Astrocyte of the spinal cord (primary cell): ENCODE measurements around the gene ABR.
A peak's percentile ranks its signal among the peaks of the same experiment; 100 is the strongest.

Source experiments
- DNase-seq: peaks from one replicate; pipeline ENCODE4 v3.0.0; 2011; ENCODE audit warnings: low read depth, low spot score
- H3K4me3 ChIP-seq: 2 replicates; pipeline ENCODE4 v1.5.1; 2011; ENCODE audit warnings: low read depth, mild to moderate bottlenecking, low read length, moderate library complexity
- CTCF ChIP-seq: IDR thresholded peaks from 2 replicates; pipeline ENCODE4 v1.5.1; 2012; ENCODE audit warnings: low read depth, mild to moderate bottlenecking, low read length, inconsistent platforms
- in situ Hi-C: cut with HindIII; loops from 2 replicates; pipeline ENCODE4 v1.10.0; 2017; ENCODE audit warnings: low sequenced_read_pairs

ABR gene

DNA sequence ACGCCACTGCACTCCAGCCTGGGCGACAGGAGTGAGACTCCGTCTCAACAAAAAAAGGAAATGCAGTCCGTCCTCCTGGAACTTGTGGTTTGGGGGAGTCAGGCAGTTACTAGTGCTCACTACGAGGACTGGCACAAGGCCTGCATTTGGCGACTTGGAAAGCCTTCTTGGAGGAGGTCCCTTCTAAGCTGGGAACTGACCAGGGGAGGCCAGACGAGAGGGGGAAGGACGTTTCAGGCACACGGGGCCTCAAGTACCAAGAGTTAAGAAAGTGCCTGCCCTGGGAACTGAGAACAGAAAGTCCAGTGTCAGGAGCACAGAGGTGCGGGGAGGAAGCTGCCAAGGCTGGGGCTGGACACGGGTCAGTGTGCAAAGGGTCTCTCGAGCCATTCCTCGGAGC, 89.9 kb downstream of the ABR start:
- in situ Hi-C loops, result no loop called here
- TF ChIP-seq CTCF, result no peak
- no peak overlapping the region for H3K4me3 ChIP-seq
- no peak for DNase-seq

DNA sequence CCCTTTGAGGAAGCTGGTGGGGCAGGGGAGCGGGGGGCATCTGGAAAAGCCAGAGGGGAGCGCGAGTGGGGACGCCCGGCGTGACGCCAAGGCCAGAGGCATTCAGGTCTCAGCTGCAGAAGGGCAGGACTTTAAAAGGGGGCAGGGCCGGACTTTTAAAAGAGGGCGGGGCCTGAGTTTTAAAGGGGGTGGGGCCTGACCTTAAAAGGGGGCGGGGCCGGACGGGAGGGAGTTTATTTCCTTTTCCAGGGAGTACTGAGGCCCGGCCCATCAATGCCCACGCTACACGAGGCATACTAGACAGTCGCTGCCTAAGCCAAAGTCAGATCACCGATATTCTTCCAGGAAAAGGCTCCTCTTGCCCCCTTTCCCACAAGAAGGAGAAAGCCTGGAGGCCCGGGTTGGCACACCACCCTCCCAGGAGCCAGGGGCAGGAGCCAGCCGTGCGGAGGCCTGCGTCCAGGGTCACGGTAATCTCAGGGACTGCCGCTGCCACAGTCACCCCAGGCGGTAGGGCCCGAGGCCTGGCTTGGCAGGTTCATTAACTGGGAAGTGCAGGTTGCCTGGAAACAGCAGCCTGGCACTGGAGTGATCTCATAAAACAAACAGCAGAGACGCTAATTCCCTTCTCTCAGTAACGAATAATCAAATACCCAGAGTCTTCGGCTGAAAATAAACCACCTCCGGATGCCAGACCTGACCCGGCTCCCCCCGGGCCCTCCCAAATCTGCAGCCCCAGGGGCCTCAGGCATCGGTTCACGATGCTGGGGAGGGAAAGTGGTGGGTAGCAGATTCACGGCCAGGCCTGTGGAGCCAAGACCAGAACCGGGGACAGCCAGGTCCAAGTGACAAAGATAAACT, 92.2 kb downstream of the ABR start:
- H3K4me3 ChIP-seq, result no peak overlapping the region
- in situ Hi-C loops, result no loop called here

GRCh38 chr17:1083451-1084187, 96.2 kb downstream of the ABR start:
- no peak for TF ChIP-seq CTCF
- no peak for DNase-seq
- no peak overlapping the region for H3K4me3 ChIP-seq
- in situ Hi-C loops, result no loop called here

More for the DNA sequence above, 92.2 kb downstream of the ABR start:
- DNase-seq, result peak; percentile 59
- no peak for TF ChIP-seq CTCF

DNA sequence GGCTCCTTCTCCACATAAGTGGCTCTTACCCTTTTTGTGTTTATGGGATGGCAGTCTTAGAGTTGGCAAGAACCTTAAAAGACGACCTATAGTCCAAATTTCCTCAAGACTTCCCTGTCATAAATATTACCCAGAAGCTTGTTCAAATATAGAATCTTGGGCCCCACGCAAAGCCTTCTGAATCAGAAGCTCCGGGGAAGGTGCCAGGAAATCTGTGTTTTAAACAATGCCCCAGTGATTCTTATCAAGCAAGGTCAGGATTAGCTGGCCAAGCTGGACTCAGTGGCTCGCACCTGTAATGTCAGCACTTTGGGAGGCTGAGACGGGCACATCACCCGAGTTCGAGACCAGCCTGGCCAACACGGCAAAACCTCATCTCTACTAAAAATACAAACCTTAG, 97.2 kb downstream of the ABR start:
- peak; percentile 69 for DNase-seq
- in situ Hi-C loops, result no loop called here
- no peak overlapping the region for H3K4me3 ChIP-seq
- no peak for TF ChIP-seq CTCF

- TF ChIP-seq CTCF, result no peak
- no peak overlapping the region for H3K4me3 ChIP-seq
- in situ Hi-C loops, result no loop called here
- no peak for DNase-seq
Measured at GRCh38 chr17:1078831-1079561, 100.8 kb downstream of the ABR start.

DNA sequence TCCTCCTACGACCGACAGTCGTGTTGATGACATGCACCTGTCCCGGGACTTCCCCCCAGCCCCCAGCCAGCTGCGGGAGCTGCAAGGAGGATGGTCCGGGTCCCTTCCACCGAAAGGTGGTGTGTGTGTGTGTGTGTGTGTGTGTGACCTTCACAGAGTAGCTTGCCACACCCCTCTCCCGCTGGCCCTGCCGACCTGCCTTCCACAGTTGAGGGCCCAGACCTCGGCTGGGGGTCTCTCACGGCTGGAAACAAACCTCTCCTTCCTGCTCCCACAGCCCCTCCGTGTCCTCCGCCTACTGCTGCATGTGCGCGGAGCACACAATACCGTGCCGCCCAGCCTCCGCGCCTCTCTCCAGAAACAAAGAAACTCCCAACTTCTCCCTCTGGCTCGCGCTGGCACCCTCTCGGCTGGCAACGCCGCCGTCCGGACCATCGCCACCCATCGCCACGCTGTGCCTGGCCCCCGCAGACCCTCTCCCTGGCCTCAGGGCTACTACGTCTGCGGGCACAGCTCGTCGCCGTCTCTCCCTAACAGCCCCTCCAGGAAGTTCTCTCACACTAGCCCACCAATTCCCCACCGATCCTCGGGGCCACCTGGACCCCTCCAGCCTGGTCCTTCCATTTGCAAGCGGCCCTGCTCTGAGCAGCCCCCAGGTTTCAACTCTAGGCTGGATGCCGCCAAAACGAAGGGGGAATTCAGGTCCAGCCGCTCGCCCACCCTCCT, 101.6 kb downstream of the ABR start:
- in situ Hi-C loops, result no loop called here
- TF ChIP-seq CTCF, result no peak

More for the DNA sequence above, 101.6 kb downstream of the ABR start:
- no peak for DNase-seq
- H3K4me3 ChIP-seq, result no peak overlapping the region
